HL-60 (cell line): ENCODE measurements around the gene AMN.

Experiments
- DNase-seq, 2 experiments: peaks; one replicate each; pipeline ENCODE4 v3.0.0-alpha.2; 2010 to 2020; ENCODE audit warnings: low read depth in 1 of 2, low spot score in 1 of 2
- H3K27ac ChIP-seq: fragments of 250-450 bp; sonication (Bioruptor Pico); replicated peaks from 2 replicates; pipeline ENCODE4 v1.5.1; 2020; ENCODE audit warnings: mild to moderate bottlenecking, moderate library complexity
- H3K27me3 ChIP-seq: fragments of 250-450 bp; sonication (Bioruptor Pico); 2 replicates; pipeline ENCODE4 v1.5.1; 2021; ENCODE audit warnings: mild to moderate bottlenecking, moderate library complexity; ENCODE audit not compliant: insufficient read depth, poor library complexity, severe bottlenecking
- H3K4me3 ChIP-seq: replicated peaks from 2 replicates; pipeline ENCODE4 v1.5.1; 2011; ENCODE audit warnings: mild to moderate bottlenecking, control low read depth, low read length; ENCODE audit not compliant: insufficient read depth
- CTCF ChIP-seq: IDR thresholded peaks from one replicate; pipeline ENCODE4 v1.5.1; 2011; ENCODE audit warnings: low read length, control low read depth, inconsistent platforms; ENCODE audit not compliant: insufficient read depth
- GABPA ChIP-seq: IDR thresholded peaks from 2 replicates; pipeline ENCODE4 v1.6.1; 2012; ENCODE audit warnings: low read depth
- POLR2AphosphoS5 ChIP-seq: IDR thresholded peaks from 2 replicates; pipeline ENCODE4 v1.6.1; 2012; ENCODE audit warnings: low read depth
- SPI1 ChIP-seq: IDR thresholded peaks from 2 replicates; pipeline ENCODE4 v1.6.1; 2012; ENCODE audit warnings: low read depth, mild to moderate bottlenecking, borderline replicate concordance
- TF ChIP-seq, protein P1 (sequence below): IDR thresholded peaks from 2 replicates; pipeline ENCODE4 v1.6.1; 2012; ENCODE audit warnings: low read depth; ENCODE audit not compliant: insufficient replicate concordance

Gene AMN

DNA sequence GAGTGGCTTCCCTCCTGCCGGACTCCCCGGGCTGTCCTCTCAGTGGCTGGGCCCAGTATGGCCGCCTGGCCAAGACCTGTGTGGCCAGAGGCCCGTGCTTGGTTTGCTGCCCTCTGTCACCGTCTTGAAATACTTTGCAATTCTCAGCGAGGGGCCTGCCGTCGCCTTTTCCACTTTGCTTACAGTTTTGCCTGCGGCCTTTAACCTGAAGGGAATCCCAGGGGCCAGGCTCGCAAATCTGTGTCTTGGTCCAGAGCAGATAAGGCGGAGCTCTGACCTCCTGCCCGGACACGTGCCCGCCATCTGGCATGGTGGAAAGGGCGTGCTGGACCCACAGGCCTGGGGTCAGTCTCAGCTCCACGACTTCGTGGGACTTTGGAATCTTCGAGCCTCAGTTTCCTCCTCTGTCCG lies 10.9 kb upstream of the AMN start:
- no peak for DNase-seq
- Histone ChIP-seq H3K27ac (no peak overlapping the region), H3K27me3 (no peaks in the 10 kb centered on the region), H3K4me3 (no peak overlapping the region)
- TF ChIP-seq SPI1: no peak
- TF ChIP-seq POLR2AphosphoS5: no peak
- no peak for TF ChIP-seq CTCF
- TF ChIP-seq, protein P1, sequence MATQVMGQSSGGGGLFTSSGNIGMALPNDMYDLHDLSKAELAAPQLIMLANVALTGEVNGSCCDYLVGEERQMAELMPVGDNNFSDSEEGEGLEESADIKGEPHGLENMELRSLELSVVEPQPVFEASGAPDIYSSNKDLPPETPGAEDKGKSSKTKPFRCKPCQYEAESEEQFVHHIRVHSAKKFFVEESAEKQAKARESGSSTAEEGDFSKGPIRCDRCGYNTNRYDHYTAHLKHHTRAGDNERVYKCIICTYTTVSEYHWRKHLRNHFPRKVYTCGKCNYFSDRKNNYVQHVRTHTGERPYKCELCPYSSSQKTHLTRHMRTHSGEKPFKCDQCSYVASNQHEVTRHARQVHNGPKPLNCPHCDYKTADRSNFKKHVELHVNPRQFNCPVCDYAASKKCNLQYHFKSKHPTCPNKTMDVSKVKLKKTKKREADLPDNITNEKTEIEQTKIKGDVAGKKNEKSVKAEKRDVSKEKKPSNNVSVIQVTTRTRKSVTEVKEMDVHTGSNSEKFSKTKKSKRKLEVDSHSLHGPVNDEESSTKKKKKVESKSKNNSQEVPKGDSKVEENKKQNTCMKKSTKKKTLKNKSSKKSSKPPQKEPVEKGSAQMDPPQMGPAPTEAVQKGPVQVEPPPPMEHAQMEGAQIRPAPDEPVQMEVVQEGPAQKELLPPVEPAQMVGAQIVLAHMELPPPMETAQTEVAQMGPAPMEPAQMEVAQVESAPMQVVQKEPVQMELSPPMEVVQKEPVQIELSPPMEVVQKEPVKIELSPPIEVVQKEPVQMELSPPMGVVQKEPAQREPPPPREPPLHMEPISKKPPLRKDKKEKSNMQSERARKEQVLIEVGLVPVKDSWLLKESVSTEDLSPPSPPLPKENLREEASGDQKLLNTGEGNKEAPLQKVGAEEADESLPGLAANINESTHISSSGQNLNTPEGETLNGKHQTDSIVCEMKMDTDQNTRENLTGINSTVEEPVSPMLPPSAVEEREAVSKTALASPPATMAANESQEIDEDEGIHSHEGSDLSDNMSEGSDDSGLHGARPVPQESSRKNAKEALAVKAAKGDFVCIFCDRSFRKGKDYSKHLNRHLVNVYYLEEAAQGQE: no peak
- TF ChIP-seq GABPA: no peak

GRCh38 chr14:102911991-102912761 lies 10.3 kb upstream of the AMN start:
- Histone ChIP-seq H3K27me3 (no peaks in the 10 kb centered on the region), H3K27ac (no peak overlapping the region), H3K4me3 (no peak overlapping the region)
- TF ChIP-seq SPI1 (no peak), GABPA (no peak), POLR2AphosphoS5 (no peak), CTCF (no peak)
- TF ChIP-seq, protein P1: no peak
- no peak for DNase-seq

GRCh38 chr14:102913341-102914211 lies 8.9 kb upstream of the AMN start:
- H3K27me3 ChIP-seq: no peaks in the 10 kb centered on the region
- TF ChIP-seq POLR2AphosphoS5 (no peak), SPI1 (no peak)
- TF ChIP-seq, protein P1: no peak
- no peak overlapping the region for H3K4me3 ChIP-seq

More at GRCh38 chr14:102913341-102914211, 8.9 kb upstream of the AMN start:
- H3K27ac ChIP-seq: no peak overlapping the region
- DNase-seq: no peak
